GM18520 (cell line): Measurements from ENCODE around the gene SIRT6.
"Not testable (repeated sequence)": the region's sequence is repeated elsewhere in the genome, so short reads cannot be mapped to it uniquely, and the experiment has no call there.

ENCODE experiments used
- ATAC-seq: cut with Tn5 transposase; IDR thresholded peaks from one replicate; pipeline ENCODE4 v1.9.1; 2021; ENCODE audit not compliant: unreplicated experiment

SIRT6 gene

GRCh38 chr19:4175669-4175931 lies 6.8 kb downstream of the SIRT6 start:
- ATAC-seq, result no peak

- no peak for ATAC-seq
Measured at GRCh38 chr19:4174895-4175668, 7.3 kb downstream of the SIRT6 start.

- no peak for ATAC-seq
Measured at GRCh38 chr19:4174213-4174894, 8.0 kb downstream of the SIRT6 start.

- no peak for ATAC-seq
Measured at GRCh38 chr19:4173479-4174212, 8.7 kb downstream of the SIRT6 start.

GRCh38 chr19:4172861-4173473 lies 9.4 kb downstream of the SIRT6 start:
- no peak for ATAC-seq

GRCh38 chr19:4171676-4172075 lies 10.7 kb downstream of the SIRT6 start:
- no peak for ATAC-seq

GRCh38 chr19:4164262-4164661 lies 18.1 kb downstream of the SIRT6 start:
- ATAC-seq, result no peak

GRCh38 chr19:4161415-4162077 lies 20.8 kb downstream of the SIRT6 start:
- ATAC-seq, result no peak

- not testable (repeated sequence) for ATAC-seq
Measured at GRCh38 chr19:4157971-4158370, 24.4 kb downstream of the SIRT6 start.

GRCh38 chr19:4157164-4157563 lies 25.2 kb downstream of the SIRT6 start:
- ATAC-seq, result no peak

GRCh38 chr19:4154571-4155312 lies 27.6 kb downstream of the SIRT6 start:
- no peak for ATAC-seq

GRCh38 chr19:4152241-4152998 lies 29.9 kb downstream of the SIRT6 start:
- ATAC-seq, result no peak

- ATAC-seq, result no peak
Measured at GRCh38 chr19:4151623-4152022, 30.7 kb downstream of the SIRT6 start.

- no peak for ATAC-seq
Measured at GRCh38 chr19:4149518-4150288, 32.7 kb downstream of the SIRT6 start.

GRCh38 chr19:4144666-4145249 lies 37.6 kb downstream of the SIRT6 start:
- ATAC-seq, result no peak

GRCh38 chr19:4142916-4143315 lies 39.4 kb downstream of the SIRT6 start:
- ATAC-seq, result not testable (repeated sequence)

GRCh38 chr19:4140237-4140711 lies 42.1 kb downstream of the SIRT6 start:
- ATAC-seq, result no peak

GRCh38 chr19:4139614-4140236 lies 42.6 kb downstream of the SIRT6 start:
- ATAC-seq, result no peak
